Motor neuron (in vitro differentiated cells): Measurements from ENCODE around the gene ABCA7. TPM values are rescaled to one million over a fixed set of nuclear protein-coding genes. Genes with fewer than 3 reads are reported as not detected.

Experiments used
- ATAC-seq, 8 experiments: fragments of 200-7000 bp; cut with Tn5 transposase; replicated peaks in 6 of 8; 2 replicates each; pipeline ENCODE4 v1.8.0; 2021; ENCODE audit warnings: mild to moderate bottlenecking in 8 of 8, moderate library complexity in 8 of 8
- H3K27ac ChIP-seq, 2 donors: fragments of 250-450 bp; sonication (Bioruptor Pico); 2 replicates each; pipeline ENCODE4 v1.9.0; 2021; ENCODE audit warnings: antibody characterized with exemption in 2 of 2, mild to moderate bottlenecking in 2 of 2, moderate library complexity in 1 of 2
- H3K4me1 ChIP-seq, 2 donors: fragments of 250-450 bp; sonication (Bioruptor Pico); replicated peaks in 1 of 2; 2 replicates each; pipeline ENCODE4 v1.6.1; 2021; ENCODE audit warnings: antibody characterized with exemption in 2 of 2, mild to moderate bottlenecking in 2 of 2, moderate library complexity in 1 of 2
- H3K4me3 ChIP-seq, 5 donors: fragments of 250-450 bp; sonication (Bioruptor Pico); 2 replicates each; pipeline ENCODE4 v1.9.0; 2021; ENCODE audit warnings: antibody characterized with exemption in 5 of 5, mild to moderate bottlenecking in 5 of 5, moderate library complexity in 4 of 5
- WGBS, 10 experiments: fragments of 450-650 bp; shearing (Covaris generic); methylation state at CpG; one replicate each; pipeline ENCODE4 v1.0.0; 2022; 5-methylcytosine and 5-hydroxymethylcytosine counted together
- in situ Hi-C, 9 experiments: fragments of 400-800 bp; cut with MboI; loops; one replicate each; pipeline ENCODE4 v1.15.0; 2021; ENCODE audit warnings: low sequenced_read_pairs in 9 of 9, low pct_unique_long_range_greater_than_20kb in 2 of 9; ENCODE audit not compliant: unreplicated experiment in 9 of 9
- total RNA-seq, 8 experiments: library from RNA; unstranded; fragments of 300-600 nt; gene quantifications; 2 replicates each; pipeline versions ENCODE4 v1.2.3 to v1.2.4, GENCODE V29; 2022

ABCA7 gene, protein sequence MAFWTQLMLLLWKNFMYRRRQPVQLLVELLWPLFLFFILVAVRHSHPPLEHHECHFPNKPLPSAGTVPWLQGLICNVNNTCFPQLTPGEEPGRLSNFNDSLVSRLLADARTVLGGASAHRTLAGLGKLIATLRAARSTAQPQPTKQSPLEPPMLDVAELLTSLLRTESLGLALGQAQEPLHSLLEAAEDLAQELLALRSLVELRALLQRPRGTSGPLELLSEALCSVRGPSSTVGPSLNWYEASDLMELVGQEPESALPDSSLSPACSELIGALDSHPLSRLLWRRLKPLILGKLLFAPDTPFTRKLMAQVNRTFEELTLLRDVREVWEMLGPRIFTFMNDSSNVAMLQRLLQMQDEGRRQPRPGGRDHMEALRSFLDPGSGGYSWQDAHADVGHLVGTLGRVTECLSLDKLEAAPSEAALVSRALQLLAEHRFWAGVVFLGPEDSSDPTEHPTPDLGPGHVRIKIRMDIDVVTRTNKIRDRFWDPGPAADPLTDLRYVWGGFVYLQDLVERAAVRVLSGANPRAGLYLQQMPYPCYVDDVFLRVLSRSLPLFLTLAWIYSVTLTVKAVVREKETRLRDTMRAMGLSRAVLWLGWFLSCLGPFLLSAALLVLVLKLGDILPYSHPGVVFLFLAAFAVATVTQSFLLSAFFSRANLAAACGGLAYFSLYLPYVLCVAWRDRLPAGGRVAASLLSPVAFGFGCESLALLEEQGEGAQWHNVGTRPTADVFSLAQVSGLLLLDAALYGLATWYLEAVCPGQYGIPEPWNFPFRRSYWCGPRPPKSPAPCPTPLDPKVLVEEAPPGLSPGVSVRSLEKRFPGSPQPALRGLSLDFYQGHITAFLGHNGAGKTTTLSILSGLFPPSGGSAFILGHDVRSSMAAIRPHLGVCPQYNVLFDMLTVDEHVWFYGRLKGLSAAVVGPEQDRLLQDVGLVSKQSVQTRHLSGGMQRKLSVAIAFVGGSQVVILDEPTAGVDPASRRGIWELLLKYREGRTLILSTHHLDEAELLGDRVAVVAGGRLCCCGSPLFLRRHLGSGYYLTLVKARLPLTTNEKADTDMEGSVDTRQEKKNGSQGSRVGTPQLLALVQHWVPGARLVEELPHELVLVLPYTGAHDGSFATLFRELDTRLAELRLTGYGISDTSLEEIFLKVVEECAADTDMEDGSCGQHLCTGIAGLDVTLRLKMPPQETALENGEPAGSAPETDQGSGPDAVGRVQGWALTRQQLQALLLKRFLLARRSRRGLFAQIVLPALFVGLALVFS (N-terminal part only)
- 10 to 100 TPM in 4 of 8 experiments, 1 to 10 TPM in 4; 6.5 to 35.6 (median 9.1) TPM for total RNA-seq

DNA sequence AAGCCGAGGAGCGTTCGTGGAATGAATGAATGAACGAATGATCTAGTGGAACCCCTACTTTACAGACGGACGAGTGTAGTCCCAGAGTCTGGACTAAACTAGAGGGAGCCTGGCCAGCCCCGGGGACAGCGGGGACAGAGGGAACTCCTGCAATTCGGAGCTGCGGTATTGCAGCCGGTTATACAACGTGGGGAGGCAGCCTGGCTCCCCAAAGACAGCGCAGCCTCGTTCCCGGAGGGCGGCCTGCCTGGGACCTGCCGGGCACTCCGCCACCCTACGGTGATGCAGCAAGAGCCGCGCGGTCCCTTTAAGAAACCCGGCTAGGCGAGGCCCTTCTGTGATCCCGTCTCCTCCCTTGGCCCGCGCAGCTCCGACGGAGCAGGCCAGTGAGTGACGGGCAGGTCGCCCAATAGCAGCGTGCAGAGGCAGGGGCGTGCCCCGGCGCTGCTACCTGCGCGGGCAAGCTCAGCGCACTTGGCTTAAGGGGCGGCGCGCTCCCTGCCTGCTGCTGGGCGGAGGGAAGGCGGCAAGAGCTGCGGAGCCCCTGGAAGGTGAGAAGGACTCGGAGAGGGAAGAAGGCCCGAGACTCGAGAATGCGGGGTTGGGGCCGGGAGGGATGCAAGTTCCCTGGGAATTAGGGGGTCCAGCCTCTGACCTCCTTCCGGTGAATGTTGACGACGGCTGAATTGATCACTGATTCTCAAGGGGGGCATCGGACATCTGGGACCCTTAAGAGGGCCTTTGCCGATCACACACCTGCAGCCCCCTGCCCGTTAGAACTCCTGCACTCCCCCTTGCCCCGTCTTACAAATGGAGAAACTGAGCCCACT, at the start of gene ABCA7:
Gene ABCA7 (plus strand): TSS at position 462 of the 830 bp plus-strand sequence. CDS start 1,255 bp downstream, outside the sequence.
- no peak within 1 kb of the TSS for H3K27ac ChIP-seq
- peak; percentile 57 to 95 (median 92) for ATAC-seq
- in situ Hi-C loops, result no loop called here

GRCh38 chr19:990119-990571, 49.8 kb upstream of the ABCA7 start:
- no peak overlapping the region for H3K4me3 ChIP-seq
- WGBS, 10 experiments, result 90 to 100% methylated on average over 1 to 7 of the region's 27 CpGs; no CpG with 5 or more reads in 8 of the 10 experiments
- no peak for ATAC-seq
- in situ Hi-C loops, result no loop called here
- no peak overlapping the region for H3K27ac ChIP-seq
- H3K4me1 ChIP-seq, result peaks cover 0 to 4% of the 10 kb centered on the region in 2 donors

More for the DNA sequence above, at the start of gene ABCA7:
- Histone ChIP-seq H3K4me3 (peak within 1 kb of the TSS; percentile 43 to 57 (median 48)), H3K4me1 (peaks cover 3 to 6% of the 10 kb centered on the region in 2 donors)
- WGBS, 10 experiments, result 0 to 20% (median 4%) methylated on average over 1 to 15 of the region's 56 CpGs; no CpG with 5 or more reads in 2 of the 10 experiments

DNA sequence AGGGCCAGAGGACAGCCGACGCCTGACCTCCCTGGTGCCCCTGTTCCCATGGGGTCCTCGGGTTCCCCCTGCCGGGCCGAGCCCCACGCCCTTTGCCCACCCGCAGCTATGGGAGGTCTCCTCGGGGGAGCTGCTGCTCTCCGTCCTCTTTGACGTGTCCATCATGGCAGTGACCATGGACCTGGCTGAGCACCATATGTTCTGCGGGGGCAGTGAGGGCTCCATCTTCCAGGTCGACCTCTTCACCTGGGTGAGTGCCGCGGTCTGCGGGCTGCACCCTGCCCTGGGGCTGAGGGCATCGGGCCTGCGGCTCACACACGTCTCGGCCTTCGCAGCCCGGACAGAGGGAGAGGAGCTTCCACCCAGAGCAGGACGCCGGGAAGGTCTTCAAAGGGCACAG, 49.2 kb upstream of the ABCA7 start:
- no CpG with 5 or more reads among the region's 23 CpGs for WGBS, 10 experiments
- in situ Hi-C loops, result no loop called here
- peak in 2 of 8 experiments; percentile 0 to 2 for ATAC-seq

GRCh38 chr19:991174-991931, 48.6 kb upstream of the ABCA7 start:
- Histone ChIP-seq H3K4me3 (no peak overlapping the region), H3K27ac (no peak overlapping the region), H3K4me1 (peaks cover 8 to 12% of the 10 kb centered on the region in 2 donors)
- WGBS, 10 experiments, result no CpG with 5 or more reads among the region's 47 CpGs
- ATAC-seq, result peak; percentile 4 to 54 (median 36)
- in situ Hi-C loops, result no loop called here

More for the DNA sequence above, 49.2 kb upstream of the ABCA7 start:
- no peak overlapping the region for H3K4me3 ChIP-seq
- H3K4me1 ChIP-seq, result peaks cover 2 to 6% of the 10 kb centered on the region in 2 donors
- no peak overlapping the region for H3K27ac ChIP-seq

DNA sequence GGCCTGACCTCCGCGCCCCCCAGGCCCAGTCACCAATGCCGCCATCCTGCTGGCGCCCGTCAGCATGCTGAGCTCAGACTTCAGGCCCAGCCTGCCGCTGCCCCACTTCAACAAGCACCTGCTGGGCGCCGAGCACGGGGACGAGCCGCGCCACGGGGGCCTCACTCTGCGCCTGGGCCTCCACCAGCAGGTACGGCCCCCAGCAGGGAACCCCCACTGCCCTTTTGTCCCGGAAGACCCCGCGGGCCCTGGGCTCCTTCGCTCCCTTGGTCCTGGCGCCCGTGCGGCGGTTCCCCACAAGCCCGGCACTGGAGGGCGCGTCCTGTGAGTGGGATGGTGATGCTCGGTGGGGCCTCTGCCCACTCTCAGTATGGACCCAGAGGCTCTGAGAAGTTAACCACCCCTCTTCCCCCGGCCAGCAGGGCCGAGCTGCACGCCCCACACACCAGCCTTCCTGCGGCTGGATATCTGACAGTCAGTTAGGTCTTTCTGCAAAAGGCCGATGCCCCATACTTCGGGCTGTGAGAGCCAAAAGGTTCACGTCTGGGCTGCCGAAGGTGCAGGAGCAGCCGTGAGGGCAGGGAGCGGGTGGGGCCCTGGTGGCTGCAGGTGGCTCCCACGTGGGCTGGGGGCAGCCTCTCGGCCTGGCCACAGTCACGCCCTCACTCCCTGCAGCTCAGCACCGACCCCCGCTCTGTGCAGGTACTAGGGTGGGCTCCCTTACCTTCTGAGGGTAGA, 47.8 kb upstream of the ABCA7 start:
- 91 to 100% (median 95%) methylated on average over 1 to 10 of the region's 42 CpGs; no CpG with 5 or more reads in 7 of the 10 experiments for WGBS, 10 experiments
- peak in 3 of 8 experiments; percentile 1 to 9 (median 2) for ATAC-seq

GRCh38 chr19:992670-993055, 47.2 kb upstream of the ABCA7 start:
- WGBS, 10 experiments, result 100% methylated on average over 2 to 5 of the region's 13 CpGs; no CpG with 5 or more reads in 7 of the 10 experiments
- in situ Hi-C loops, result no loop called here

More for the DNA sequence above, 47.8 kb upstream of the ABCA7 start:
- H3K4me1 ChIP-seq, result peaks cover 9 to 16% of the 10 kb centered on the region in 2 donors
- in situ Hi-C loops, result no loop called here
- no peak overlapping the region for H3K4me3 ChIP-seq
- no peak overlapping the region for H3K27ac ChIP-seq

GRCh38 chr19:993361-993830, 46.5 kb upstream of the ABCA7 start:
- ATAC-seq, result no peak
- in situ Hi-C loops, result no loop called here
- 100% methylated on average over 1 of the region's 17 CpGs; no CpG with 5 or more reads in 7 of the 10 experiments for WGBS, 10 experiments
- Histone ChIP-seq H3K4me3 (no peak overlapping the region), H3K4me1 (peaks cover 9 to 16% of the 10 kb centered on the region in 2 donors), H3K27ac (no peak overlapping the region)

More at GRCh38 chr19:992670-993055, 47.2 kb upstream of the ABCA7 start:
- no peak for ATAC-seq
- Histone ChIP-seq H3K4me1 (peaks cover 9 to 16% of the 10 kb centered on the region in 2 donors), H3K4me3 (no peak overlapping the region), H3K27ac (no peak overlapping the region)

DNA sequence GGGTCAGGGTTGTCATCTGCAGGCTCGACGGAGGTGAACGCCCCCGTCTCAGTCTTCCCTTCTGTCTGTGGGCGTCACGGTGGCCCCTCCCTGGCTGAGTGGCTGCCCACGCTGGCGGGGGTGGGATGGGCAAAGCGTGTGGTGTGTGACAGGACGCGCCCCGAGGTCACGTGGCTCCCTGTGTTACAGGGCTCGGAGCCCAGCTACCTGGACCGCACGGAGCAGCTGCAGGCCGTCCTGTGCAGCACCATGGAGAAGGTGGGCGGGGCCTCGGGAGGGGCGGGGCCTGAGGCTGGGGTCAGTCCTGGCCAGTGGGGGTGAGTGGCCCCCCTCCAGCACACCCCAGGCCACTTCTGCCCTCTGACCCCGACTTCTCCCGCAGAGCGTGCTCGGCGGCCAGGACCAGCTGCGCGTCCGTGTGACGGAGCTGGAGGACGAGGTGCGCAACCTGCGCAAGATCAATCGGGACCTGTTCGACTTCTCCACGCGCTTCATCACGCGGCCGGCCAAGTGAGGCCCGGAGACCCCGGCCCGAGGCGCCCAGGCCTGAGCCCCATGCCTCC, 46.0 kb upstream of the ABCA7 start:
- peaks cover 9 to 20% of the 10 kb centered on the region in 2 donors for H3K4me1 ChIP-seq
- ATAC-seq, result no peak
- in situ Hi-C loops, result no loop called here
- no peak overlapping the region for H3K27ac ChIP-seq
- H3K4me3 ChIP-seq, result no peak overlapping the region
- 93% methylated on average over 3 of the region's 43 CpGs; no CpG with 5 or more reads in 9 of the 10 experiments for WGBS, 10 experiments

DNA sequence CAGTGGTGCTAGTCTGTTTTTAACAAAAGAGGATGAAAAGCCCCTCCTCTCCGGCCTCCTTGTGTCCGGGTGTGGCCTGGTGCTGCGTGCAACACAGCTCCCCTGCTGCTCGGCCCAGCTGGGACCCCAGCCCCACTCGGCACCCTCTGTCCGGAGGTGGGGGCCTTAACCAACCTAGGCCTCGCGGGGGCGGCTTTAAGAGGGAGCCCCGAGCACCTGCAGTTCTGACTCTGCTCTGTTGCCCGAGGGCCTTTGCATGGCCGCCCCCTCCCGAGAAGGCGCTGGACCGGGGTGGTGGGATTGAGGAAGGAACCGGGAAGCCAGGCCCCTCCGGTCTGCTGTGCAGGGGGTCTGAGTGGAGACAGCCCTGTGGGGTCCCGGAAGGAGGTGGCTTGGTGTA, 45.4 kb upstream of the ABCA7 start:
- H3K4me1 ChIP-seq, result peaks cover 9 to 23% of the 10 kb centered on the region in 2 donors
- H3K27ac ChIP-seq, result no peak overlapping the region
- in situ Hi-C loops, result no loop called here
- ATAC-seq, result no peak
- 100% methylated on average over 2 of the region's 18 CpGs; no CpG with 5 or more reads in 9 of the 10 experiments for WGBS, 10 experiments
- H3K4me3 ChIP-seq, result no peak overlapping the region

- H3K4me3 ChIP-seq, result no peak overlapping the region
- ATAC-seq, result no peak
- no peak overlapping the region for H3K27ac ChIP-seq
- WGBS, 10 experiments, result 40 to 100% (median 80%) methylated on average over 2 to 5 of the region's 26 CpGs; no CpG with 5 or more reads in 5 of the 10 experiments
- H3K4me1 ChIP-seq, result peaks cover 9 to 23% of the 10 kb centered on the region in 2 donors
- in situ Hi-C loops, result no loop called here
Measured at GRCh38 chr19:995051-995827, 44.7 kb upstream of the ABCA7 start.
